ENCODE results near the gene SLC22A25.
"Not testable (repeated sequence)": the region's sequence is repeated elsewhere in the genome, so short reads cannot be mapped to it uniquely, and the experiment has no call there.

The SLC22A25 gene

DNA sequence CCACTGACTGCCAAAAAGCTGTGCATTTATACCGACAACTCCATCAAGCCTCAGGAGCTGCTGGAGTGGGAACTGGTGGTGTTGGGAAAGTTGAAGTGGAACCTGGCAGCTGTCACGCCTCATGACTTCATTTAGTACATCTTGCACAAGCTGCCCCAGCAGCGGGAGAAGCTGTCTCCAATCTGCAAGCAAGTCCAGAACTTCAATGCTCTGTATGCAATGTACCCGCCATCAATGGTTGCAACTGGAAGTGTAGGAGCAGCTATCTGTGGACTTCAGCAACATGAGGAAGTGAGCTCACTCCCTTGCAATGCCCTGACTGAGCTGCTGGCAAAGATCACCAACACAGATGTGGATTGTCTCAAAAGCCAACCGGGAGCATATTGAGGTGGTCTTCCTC is at the start of gene SLC22A25:
TSS of gene SLC22A25 (minus strand) at position 67 of the 400 bp plus-strand sequence. CDS start 13,947 bp downstream, outside the sequence.
- CTCF ChIA-PET = no interaction called here
- Mint-ChIP-seq H3K36me3 (no peaks in the 10 kb centered on the region), H3K27ac (no peak within 1 kb of the TSS), H3K9me3 (no peaks in the 10 kb centered on the region), H3K4me1 (peaks cover 12% of the 10 kb centered on the region), H3K4me3 (no peak within 1 kb of the TSS), H3K27me3 (peaks cover 15% of the 10 kb centered on the region)
- DNase-seq = no peak

DNA sequence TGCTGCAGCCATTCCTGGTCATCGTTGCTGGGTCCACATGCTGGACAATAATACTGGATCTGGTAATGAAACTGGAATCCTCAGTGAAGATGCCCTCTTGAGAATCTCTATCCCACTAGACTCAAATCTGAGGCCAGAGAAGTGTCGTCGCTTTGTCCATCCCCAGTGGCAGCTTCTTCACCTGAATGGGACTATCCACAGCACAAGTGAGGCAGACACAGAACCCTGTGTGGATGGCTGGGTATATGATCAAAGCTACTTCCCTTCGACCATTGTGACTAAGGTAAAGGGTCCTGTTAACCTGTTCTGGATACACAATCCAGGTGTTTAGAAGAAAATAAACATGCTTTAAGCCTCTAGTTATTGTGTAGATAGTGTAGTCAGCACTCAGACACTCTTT is 46.9 kb upstream of the SLC22A25 start:
- Mint-ChIP-seq H3K27me3 (peaks cover 3% of the 10 kb centered on the region), H3K4me1 (no peaks in the 10 kb centered on the region), H3K9me3 (no peaks in the 10 kb centered on the region), H3K4me3 (no peak overlapping the region), H3K36me3 (no peaks in the 10 kb centered on the region), H3K27ac (no peak overlapping the region)
- CTCF ChIA-PET = interaction anchor here (1.1 kb wide), 1 partner anchor 11 kb away, joined by 4 read pairs; no protein-coding TSS in a partner anchor
- DNase-seq = no peak

DNA sequence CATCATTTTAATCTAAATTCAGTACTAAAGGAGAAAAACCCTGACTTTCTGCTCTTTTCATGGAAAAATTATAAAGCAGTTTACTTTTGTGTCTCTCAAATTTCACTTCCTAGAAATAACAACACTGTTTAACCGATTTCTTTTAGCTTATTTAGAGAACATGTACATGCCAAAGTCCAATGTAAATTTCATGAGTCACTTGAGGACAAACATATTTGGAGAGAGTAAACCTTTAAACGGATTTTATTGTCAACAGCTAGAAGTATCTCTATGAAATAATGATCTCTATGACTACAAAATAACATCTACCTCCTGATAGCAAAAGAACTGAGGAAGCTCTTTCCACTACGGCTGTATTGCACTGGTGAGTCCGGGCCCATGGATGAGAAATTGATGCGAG is 46.3 kb upstream of the SLC22A25 start:
- Mint-ChIP-seq H3K36me3 (no peaks in the 10 kb centered on the region), H3K27me3 (no peaks in the 10 kb centered on the region), H3K4me3 (no peak overlapping the region), H3K9me3 (no peaks in the 10 kb centered on the region), H3K4me1 (no peaks in the 10 kb centered on the region), H3K27ac (no peak overlapping the region)
- CTCF ChIA-PET = interaction anchor here (1.1 kb wide), 1 partner anchor 10 kb away, joined by 4 read pairs; no protein-coding TSS in a partner anchor
- DNase-seq = no peak

DNA sequence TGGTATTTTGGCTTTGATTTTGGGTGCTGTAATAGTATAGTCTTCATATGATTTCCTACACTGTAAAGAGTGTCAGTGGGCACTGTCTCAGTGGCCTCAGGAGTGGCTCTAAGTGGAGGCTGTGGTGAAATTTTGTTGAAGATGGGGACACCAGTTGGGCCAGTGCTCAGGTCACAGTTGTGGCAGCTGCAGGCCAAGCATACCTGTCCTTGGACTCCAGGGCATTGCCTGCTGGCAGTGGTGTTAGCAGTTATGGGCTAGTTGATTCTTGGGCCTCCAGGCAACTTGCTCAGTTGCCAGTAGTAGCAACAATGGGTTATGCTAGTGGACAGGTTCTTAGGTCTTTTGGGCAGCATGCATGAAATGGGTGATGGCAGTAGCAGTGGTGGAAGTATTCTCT is 39.2 kb upstream of the SLC22A25 start:
- CTCF ChIA-PET = no interaction called here
- no peaks in the 10 kb centered on the region for H3K4me1 Mint-ChIP-seq
- H3K4me3 Mint-ChIP-seq = no peak overlapping the region
- no peak overlapping the region for H3K27ac Mint-ChIP-seq
- H3K9me3 Mint-ChIP-seq = no peaks in the 10 kb centered on the region
- no peaks in the 10 kb centered on the region for H3K36me3 Mint-ChIP-seq
- DNase-seq = no peak
- H3K27me3 Mint-ChIP-seq = peaks cover 26% of the 10 kb centered on the region

DNA sequence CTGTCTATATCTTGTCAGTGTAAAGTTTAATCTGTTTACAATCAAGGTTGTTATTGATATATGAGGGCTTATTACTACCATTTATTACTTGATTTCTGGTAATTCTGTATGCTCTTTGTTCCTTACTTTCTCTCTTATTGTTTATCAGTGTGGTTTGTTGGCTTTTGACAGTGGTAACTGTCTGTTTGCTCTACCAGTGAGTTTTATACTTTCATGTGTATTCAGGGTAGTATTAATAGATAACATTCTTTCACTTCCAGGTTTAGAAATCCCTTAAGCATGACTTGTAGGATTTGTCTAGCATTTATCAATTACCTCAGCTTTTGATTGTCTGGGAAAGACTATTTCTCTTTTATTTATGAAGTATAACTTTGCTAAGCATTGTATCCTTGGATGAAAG is 37.5 kb upstream of the SLC22A25 start:
- no peaks in the 10 kb centered on the region for H3K9me3 Mint-ChIP-seq
- H3K4me3 Mint-ChIP-seq = no peak overlapping the region
- no peak overlapping the region for H3K27ac Mint-ChIP-seq
- H3K4me1 Mint-ChIP-seq = no peaks in the 10 kb centered on the region
- DNase-seq = no peak
- H3K27me3 Mint-ChIP-seq = peaks cover 29% of the 10 kb centered on the region
- no peaks in the 10 kb centered on the region for H3K36me3 Mint-ChIP-seq
- CTCF ChIA-PET = no interaction called here

DNA sequence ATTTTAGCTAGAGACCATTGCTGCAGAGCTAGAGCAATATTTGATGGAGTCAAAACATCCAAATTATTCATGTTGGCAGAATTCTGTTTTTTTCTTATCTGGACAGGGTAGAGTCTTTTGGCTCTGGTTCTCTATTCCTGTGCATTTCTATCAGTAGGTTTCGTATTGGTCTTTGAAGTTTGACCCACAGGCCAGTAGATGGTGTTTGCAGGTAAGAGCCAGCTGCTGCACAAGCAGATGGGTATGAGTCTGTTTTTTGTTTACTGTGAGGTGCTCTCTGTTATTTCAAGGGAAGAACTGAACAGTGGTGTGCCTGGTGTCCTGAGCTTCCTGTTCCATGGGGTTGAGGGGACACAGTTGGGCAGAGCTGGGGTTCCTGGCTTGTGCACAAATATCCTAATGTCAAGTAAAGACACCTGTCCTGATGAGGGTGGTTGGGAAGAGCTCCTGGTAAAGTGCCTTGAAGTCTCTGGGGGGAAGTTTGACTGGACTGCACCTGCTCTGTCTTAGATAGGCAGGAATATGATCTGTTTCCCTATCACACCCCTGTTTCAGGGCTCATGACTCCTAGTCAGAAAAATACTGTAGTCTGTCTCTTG is 34.0 kb upstream of the SLC22A25 start:
- CTCF ChIA-PET = interaction anchor here (1.3 kb wide), 1 partner anchor 8 kb away, joined by 3 read pairs; no protein-coding TSS in a partner anchor
- Mint-ChIP-seq H3K9me3 (no peaks in the 10 kb centered on the region), H3K27me3 (peaks cover 20% of the 10 kb centered on the region), H3K27ac (no peak overlapping the region), H3K36me3 (no peaks in the 10 kb centered on the region), H3K4me1 (no peaks in the 10 kb centered on the region), H3K4me3 (no peak overlapping the region)
- DNase-seq = no peak

DNA sequence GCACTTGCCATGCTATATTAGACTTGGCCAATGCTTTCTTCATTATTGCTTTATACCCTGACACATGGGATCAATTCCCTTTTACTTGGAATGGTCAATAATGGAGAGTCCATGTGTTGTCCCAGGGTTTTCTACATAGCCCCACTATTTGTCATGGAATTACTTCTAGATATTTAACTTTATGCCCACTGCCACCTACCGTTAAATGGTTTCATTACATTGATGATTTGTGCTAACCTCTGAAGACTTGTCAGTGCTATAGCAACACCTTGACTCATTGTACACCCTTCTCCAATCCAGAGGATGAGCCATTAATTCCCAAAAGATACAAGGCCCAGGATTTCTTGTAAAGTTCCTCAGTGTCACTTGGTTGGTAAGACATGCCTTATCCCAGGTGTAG is 31.4 kb upstream of the SLC22A25 start:
- Mint-ChIP-seq H3K27me3 (peaks cover 20% of the 10 kb centered on the region), H3K4me1 (no peaks in the 10 kb centered on the region), H3K4me3 (no peak overlapping the region), H3K27ac (no peak overlapping the region), H3K9me3 (no peaks in the 10 kb centered on the region), H3K36me3 (no peaks in the 10 kb centered on the region)
- no peak for DNase-seq
- CTCF ChIA-PET = no interaction called here

DNA sequence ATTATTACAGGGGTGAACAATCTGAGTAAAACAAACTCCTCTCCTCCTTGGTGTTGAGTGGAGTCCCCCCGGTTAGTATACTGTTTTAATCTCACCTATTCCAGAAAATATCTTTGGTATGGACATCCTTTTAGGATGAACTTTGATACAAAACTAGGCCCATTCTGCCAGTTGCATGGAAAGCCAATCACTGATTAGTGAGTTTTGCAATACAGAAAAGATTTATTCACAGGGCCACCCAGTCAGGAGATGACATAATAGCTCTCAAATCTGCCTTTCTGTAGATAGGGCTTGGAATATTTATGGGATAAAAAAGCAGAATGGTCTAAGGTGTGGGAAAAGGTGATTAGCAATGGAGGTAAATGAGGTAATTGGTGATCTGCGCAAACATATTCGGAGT is 30.3 kb upstream of the SLC22A25 start:
- Mint-ChIP-seq H3K4me3 (no peak overlapping the region), H3K27me3 (peaks cover 14% of the 10 kb centered on the region), H3K27ac (no peak overlapping the region), H3K36me3 (no peaks in the 10 kb centered on the region), H3K4me1 (no peaks in the 10 kb centered on the region), H3K9me3 (no peaks in the 10 kb centered on the region)
- DNase-seq = no peak
- CTCF ChIA-PET = no interaction called here

DNA sequence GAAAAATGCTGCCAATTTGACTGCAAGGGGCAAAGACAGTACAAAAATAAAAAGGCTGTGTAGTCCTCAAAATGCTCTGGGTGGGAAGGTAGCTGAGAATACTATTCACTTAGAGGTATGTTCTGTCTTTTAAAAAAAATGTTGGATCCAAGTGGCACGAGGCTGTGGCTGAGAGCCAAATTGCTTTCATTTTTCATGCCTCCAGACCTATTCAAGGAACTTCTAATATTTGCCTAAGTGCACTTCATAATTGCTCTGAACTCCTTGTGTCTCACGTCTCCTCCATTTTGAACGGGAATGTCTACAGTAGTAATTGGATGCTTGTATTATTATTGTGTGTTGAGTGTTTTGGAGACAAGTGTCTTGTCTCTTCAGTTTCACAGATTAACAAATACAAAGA is 19.1 kb upstream of the SLC22A25 start:
- CTCF ChIA-PET = no interaction called here
- no peaks in the 10 kb centered on the region for H3K36me3 Mint-ChIP-seq
- H3K27me3 Mint-ChIP-seq = peaks cover 7% of the 10 kb centered on the region
- no peak overlapping the region for H3K27ac Mint-ChIP-seq
- H3K9me3 Mint-ChIP-seq = no peaks in the 10 kb centered on the region
- no peak for DNase-seq
- no peak overlapping the region for H3K4me3 Mint-ChIP-seq
- no peaks in the 10 kb centered on the region for H3K4me1 Mint-ChIP-seq

DNA sequence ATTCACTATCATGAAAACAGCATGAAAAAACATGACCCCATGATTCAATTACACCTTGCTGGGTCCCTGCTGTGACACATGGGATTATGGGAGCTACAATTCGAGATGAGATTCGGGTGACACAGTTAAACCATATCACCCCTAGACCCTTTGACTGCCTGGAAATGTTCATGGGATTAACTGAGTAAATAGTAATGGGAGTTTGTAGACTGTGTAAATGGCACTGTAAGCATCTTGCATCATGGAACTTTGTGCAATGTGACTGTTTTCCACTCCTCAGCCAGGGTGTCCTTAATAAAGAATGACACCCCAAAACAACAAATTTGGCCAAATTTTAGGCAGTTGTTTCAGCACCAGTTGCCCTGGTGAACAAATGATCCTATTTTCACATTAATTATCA is 7.9 kb upstream of the SLC22A25 start:
- H3K4me3 Mint-ChIP-seq = no peak overlapping the region
- H3K27ac Mint-ChIP-seq = no peak overlapping the region
- DNase-seq = no peak
- no peaks in the 10 kb centered on the region for H3K9me3 Mint-ChIP-seq
- no peaks in the 10 kb centered on the region for H3K4me1 Mint-ChIP-seq
- CTCF ChIA-PET = no interaction called here
- H3K27me3 Mint-ChIP-seq = peaks cover 9% of the 10 kb centered on the region
- no peaks in the 10 kb centered on the region for H3K36me3 Mint-ChIP-seq

DNA sequence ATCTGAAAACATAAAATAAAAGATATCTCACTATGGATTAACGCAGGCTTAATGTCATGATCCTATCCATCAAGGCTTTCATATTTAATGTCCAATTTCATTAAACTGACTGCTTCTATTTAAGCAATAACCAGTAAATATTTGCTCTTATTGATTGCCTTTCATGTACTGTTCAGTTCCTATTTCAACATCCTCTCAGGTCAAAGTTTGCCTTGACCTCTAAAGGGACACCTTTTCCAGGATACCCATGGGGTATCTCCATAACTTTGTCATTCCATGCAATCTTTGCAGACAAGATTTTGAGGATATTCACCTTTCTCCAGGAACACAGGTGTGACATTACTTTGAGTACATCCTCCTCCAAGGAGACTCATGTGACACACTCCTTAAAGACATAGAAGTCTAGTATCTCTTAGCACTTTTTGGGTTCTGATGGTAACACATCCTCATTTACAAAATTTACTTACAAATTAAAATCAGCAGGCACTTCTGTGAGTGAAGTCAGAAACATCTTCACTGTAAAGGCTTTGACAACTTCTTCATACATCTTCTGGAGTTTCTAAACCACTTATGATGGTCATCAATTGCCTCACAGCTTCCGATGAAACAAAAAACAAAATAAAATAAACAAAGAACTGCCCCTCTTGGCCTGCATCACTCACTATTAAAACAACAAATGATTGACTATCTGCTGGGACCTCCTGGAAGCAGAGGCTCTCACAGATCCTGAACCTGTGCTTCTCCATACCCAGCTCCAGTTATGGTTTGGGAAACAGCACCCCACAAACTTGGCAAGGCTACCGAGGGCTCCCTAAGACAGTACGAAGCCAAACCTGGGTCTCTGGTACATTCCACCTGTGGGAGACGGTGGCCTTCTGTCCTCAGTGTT is 7.0 kb upstream of the SLC22A25 start:
- H3K9me3 Mint-ChIP-seq = no peaks in the 10 kb centered on the region
- no peak overlapping the region for H3K4me3 Mint-ChIP-seq
- DNase-seq = no peak
- H3K4me1 Mint-ChIP-seq = no peaks in the 10 kb centered on the region
- H3K27me3 Mint-ChIP-seq = peaks cover 9% of the 10 kb centered on the region
- CTCF ChIA-PET = no interaction called here
- H3K36me3 Mint-ChIP-seq = no peaks in the 10 kb centered on the region
- no peak overlapping the region for H3K27ac Mint-ChIP-seq

DNA sequence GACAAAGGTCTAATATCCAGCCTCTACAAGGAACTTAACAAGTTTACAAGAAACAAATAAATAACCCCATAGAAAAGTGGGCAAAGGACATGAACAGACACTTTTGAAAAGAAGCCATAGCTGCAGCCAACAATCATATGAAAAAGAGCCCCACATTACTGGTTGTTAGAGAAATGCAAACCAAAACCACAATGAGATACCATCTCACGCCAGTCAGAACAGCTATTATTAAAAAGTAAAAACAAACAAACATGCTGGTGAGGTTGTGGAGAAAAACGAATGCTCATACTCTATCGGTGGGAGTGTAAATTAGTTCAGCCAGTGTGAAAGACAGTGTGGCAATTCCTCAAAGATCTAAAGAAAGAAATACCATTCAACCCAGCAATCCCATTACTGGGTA is 5.6 kb upstream of the SLC22A25 start:
- H3K36me3 Mint-ChIP-seq = no peaks in the 10 kb centered on the region
- CTCF ChIA-PET = no interaction called here
- no peaks in the 10 kb centered on the region for H3K4me1 Mint-ChIP-seq
- DNase-seq = no peak
- peaks cover 9% of the 10 kb centered on the region for H3K27me3 Mint-ChIP-seq
- no peak overlapping the region for H3K27ac Mint-ChIP-seq
- H3K9me3 Mint-ChIP-seq = no peaks in the 10 kb centered on the region
- H3K4me3 Mint-ChIP-seq = no peak overlapping the region

DNA sequence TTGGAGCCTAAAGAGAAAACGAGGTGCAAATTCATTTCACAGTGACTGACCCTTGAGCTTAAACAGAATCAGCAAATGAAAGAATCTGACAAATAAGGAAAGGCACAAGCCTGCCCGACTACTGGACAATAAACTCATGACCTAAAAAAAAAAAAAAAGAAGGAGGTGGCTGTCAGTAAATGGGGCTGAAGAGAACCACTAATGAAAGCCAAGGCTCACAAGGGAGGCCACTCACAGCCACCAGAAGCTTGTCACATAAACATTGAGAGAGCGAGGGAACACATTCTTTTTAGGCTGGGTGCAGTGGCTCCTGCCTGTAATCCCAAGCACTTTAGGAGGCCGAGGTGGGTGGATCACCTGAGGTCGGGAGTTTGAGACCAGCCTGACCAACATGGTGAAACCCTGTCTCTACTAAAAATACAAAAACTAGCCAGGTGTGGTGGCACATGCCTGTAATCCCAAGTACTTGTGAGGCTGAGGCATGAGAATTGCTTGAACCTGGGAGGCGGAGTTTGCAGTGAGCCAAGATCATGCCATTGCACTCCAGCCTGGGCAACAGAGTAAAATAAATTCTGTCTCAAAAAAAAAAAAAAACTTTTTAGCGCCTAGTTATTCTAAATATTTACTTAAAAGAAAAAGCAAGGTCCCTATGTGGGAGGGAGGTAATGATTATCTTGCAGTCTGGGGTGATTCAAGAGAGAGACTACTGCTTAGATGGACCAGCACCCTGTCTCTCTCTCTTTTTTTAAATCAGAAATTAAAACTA is 4.0 kb upstream of the SLC22A25 start:
- not testable (repeated sequence) for H3K9me3 Mint-ChIP-seq, H3K4me3 Mint-ChIP-seq, H3K27ac Mint-ChIP-seq, DNase-seq, H3K4me1 Mint-ChIP-seq, H3K36me3 Mint-ChIP-seq
- CTCF ChIA-PET = interaction anchor here (0.6 kb wide), 1 partner anchor 28 kb away, joined by 3 read pairs; no protein-coding TSS in a partner anchor
- peaks cover 15% of the 10 kb centered on the region for H3K27me3 Mint-ChIP-seq

DNA sequence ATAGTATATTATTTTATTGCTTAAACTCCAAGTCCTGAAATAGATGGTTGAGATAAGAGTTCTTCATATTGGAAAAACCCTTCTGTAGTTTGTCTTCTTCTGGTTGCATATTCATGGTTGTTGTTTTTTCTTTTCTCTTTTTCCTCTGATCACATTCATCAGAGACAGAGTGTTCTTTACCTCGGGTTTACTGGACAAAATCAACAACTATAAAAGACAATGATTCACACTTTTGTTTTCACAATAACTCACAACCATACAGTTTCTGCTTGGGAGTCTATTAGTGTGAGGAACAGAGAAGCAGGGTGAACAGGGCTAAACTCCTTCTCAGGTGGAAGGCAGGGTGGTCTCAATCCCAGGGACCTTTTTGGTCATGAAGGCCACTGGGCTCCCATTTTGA is 2.6 kb upstream of the SLC22A25 start:
- DNase-seq = no peak
- peaks cover 12% of the 10 kb centered on the region for H3K4me1 Mint-ChIP-seq
- no peaks in the 10 kb centered on the region for H3K36me3 Mint-ChIP-seq
- H3K27ac Mint-ChIP-seq = no peak overlapping the region
- no peak overlapping the region for H3K4me3 Mint-ChIP-seq
- no peaks in the 10 kb centered on the region for H3K9me3 Mint-ChIP-seq
- peaks cover 15% of the 10 kb centered on the region for H3K27me3 Mint-ChIP-seq
- CTCF ChIA-PET = no interaction called here

All from activated naive CD4-positive, alpha-beta T cell treated with anti-CD3 and anti-CD28 coated beads, Interleukin-2, amount 10 ng/mL, durations not matched to agents 7 days and 5 days (primary cell).